ENCODE results near the gene HS2ST1. TPM values are rescaled to one million over a fixed set of nuclear protein-coding genes. Genes with fewer than 3 reads are reported as not detected.

Gene HS2ST1
- total RNA-seq, 1 experiment from 2014 or later = 35.0 TPM

- no peak overlapping the region for H2AFZ ChIP-seq
- H3K27ac ChIP-seq = peak overlapping the region; percentile 74; the same call in 1 of the 2 replicates
- BruUV-seq (replicated peaks) = no TSS peak
- TF ChIP-seq CTCF (conservative IDR thresholded peaks at IDR 0.05) (no peak), EZH2 (IDR thresholded peaks at IDR 0.05; ENCODE audit: low read depth) (no peak)
- ChIA-PET CTCF (no interaction called here), POLR2A (ENCODE audit: unreplicated experiment) (interaction anchor here (0.6 kb wide), 1 partner anchor 35 kb away, joined by 4 read pairs; no protein-coding TSS in a partner anchor)
- H3K9me3 ChIP-seq (ENCODE audit: insufficient read depth, low read depth) = no peaks in the 10 kb centered on the region
- no peak for DNase-seq
- no peaks in the 10 kb centered on the region for H3K9me2 ChIP-seq (ENCODE audit: insufficient read depth)
- intact Hi-C loops (cut with micrococcal nuclease; ENCODE audit: unreplicated experiment) = no loop called here
- peaks cover 18% of the 10 kb centered on the region for H3F3A ChIP-seq (ENCODE audit: insufficient read depth, low read depth)
- no peak overlapping the region for H3K4me3 ChIP-seq
- H3K27me3 ChIP-seq (ENCODE audit: insufficient read depth, low read depth) = no peaks in the 10 kb centered on the region
- H3K79me2 ChIP-seq (ENCODE audit: low read depth) = no peaks in the 10 kb centered on the region
- H3K4me1 ChIP-seq (replicated peaks; ENCODE audit: insufficient read depth) = peaks cover 49% of the 10 kb centered on the region
- H3K4me2 ChIP-seq = peak overlapping the region; percentile 78; the same call in 1 of the 2 replicates
- no peaks in the 10 kb centered on the region for H4K20me1 ChIP-seq (ENCODE audit: insufficient read depth)
- no peaks in the 10 kb centered on the region for H3K36me3 ChIP-seq (ENCODE audit: low read depth)
Measured at GRCh38 chr1:86994061-86994460, 79.6 kb downstream of the HS2ST1 start.

DNA sequence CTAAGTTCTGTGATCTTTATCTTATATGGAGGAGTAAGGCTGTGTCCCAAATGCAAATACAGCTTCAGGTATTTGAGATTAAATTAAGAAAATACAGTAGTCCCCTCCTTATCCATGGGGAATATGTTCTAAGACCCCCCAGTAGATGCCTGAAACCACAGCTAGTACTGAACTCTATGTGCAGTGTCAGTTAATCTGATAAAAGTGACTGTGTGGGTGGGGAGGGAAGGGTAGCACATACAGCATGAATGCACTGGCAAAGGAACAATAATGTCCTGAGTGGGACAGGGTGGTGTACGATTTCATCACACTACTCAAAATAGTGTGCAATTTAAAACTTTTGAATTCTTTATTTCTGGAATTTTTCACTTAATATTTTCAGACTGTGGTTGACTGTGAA, 83.1 kb downstream of the HS2ST1 start:
- no TSS peak for BruUV-seq (replicated peaks)
- H4K20me1 ChIP-seq (ENCODE audit: insufficient read depth) = no peaks in the 10 kb centered on the region
- no peaks in the 10 kb centered on the region for H3K36me3 ChIP-seq (ENCODE audit: low read depth)
- no peaks in the 10 kb centered on the region for H3K9me2 ChIP-seq (ENCODE audit: insufficient read depth)
- peaks cover 12% of the 10 kb centered on the region for H3F3A ChIP-seq (ENCODE audit: insufficient read depth, low read depth)
- POLR2A ChIA-PET (ENCODE audit: unreplicated experiment) = no interaction called here
- H3K27ac ChIP-seq = no peak overlapping the region
- H3K4me1 ChIP-seq (replicated peaks; ENCODE audit: insufficient read depth) = peaks cover 32% of the 10 kb centered on the region
- intact Hi-C loops (cut with micrococcal nuclease; ENCODE audit: unreplicated experiment) = no loop called here
- no peaks in the 10 kb centered on the region for H3K27me3 ChIP-seq (ENCODE audit: insufficient read depth, low read depth)
- H3K4me2 ChIP-seq = no peak overlapping the region
- H3K4me3 ChIP-seq = no peak overlapping the region
- H3K9me3 ChIP-seq (ENCODE audit: insufficient read depth, low read depth) = no peaks in the 10 kb centered on the region
- no peak for DNase-seq
- CTCF ChIA-PET = no interaction called here
- no peak for TF ChIP-seq EZH2 (IDR thresholded peaks at IDR 0.05; ENCODE audit: low read depth)
- no peak for TF ChIP-seq CTCF (conservative IDR thresholded peaks at IDR 0.05)
- no peak overlapping the region for H2AFZ ChIP-seq
- H3K79me2 ChIP-seq (ENCODE audit: low read depth) = no peaks in the 10 kb centered on the region

GRCh38 chr1:86998280-86998679, 83.8 kb downstream of the HS2ST1 start:
- Histone ChIP-seq H3K27me3 (ENCODE audit: insufficient read depth, low read depth) (no peaks in the 10 kb centered on the region), H3F3A (ENCODE audit: insufficient read depth, low read depth) (peaks cover 5% of the 10 kb centered on the region; the same call in 1 of the 2 replicates), H2AFZ (no peak overlapping the region), H3K4me3 (no peak overlapping the region), H3K9me2 (ENCODE audit: insufficient read depth) (no peaks in the 10 kb centered on the region), H3K79me2 (ENCODE audit: low read depth) (no peaks in the 10 kb centered on the region), H3K27ac (no peak overlapping the region), H3K4me1 (replicated peaks; ENCODE audit: insufficient read depth) (peaks cover 24% of the 10 kb centered on the region), H3K9me3 (ENCODE audit: insufficient read depth, low read depth) (no peaks in the 10 kb centered on the region), H3K4me2 (no peak overlapping the region), H4K20me1 (ENCODE audit: insufficient read depth) (no peaks in the 10 kb centered on the region), H3K36me3 (ENCODE audit: low read depth) (no peaks in the 10 kb centered on the region)
- CTCF ChIA-PET = no interaction called here
- TF ChIP-seq EZH2 (IDR thresholded peaks at IDR 0.05; ENCODE audit: low read depth) (no peak), CTCF (conservative IDR thresholded peaks at IDR 0.05) (no peak)
- intact Hi-C loops (cut with micrococcal nuclease; ENCODE audit: unreplicated experiment) = no loop called here
- POLR2A ChIA-PET (ENCODE audit: unreplicated experiment) = no interaction called here
- BruUV-seq (replicated peaks) = no TSS peak
- no peak for DNase-seq

All from PC-9 (cell line).